ENCODE data around the gene JOSD2. TPM values are rescaled to one million over a fixed set of nuclear protein-coding genes. Genes with fewer than 3 reads are reported as not detected.

JOSD2 gene
- total RNA-seq, 1 donor from 2014 or later: 21.0 TPM

GRCh38 chr19:50556282-50557008 is 45.5 kb upstream of the JOSD2 start:
- peak; percentile 71 for TF ChIP-seq CTCF (IDR thresholded peaks at IDR 0.05)
- peak; percentile 81 for ATAC-seq (ENCODE audit: low read depth)
- no peaks in the 10 kb centered on the region for H3K36me3 Mint-ChIP-seq (ENCODE audit: low read depth)
- no peak overlapping the region for H3K27ac Mint-ChIP-seq
- H3K4me1 Mint-ChIP-seq: peaks cover 11% of the 10 kb centered on the region
- DNase-seq: peak; percentile 61
- H3K27me3 Mint-ChIP-seq: peaks cover 57% of the 10 kb centered on the region
- no peaks in the 10 kb centered on the region for H3K9me3 Mint-ChIP-seq
- peak overlapping the region; percentile 84 for H3K4me3 Mint-ChIP-seq
- intact Hi-C loops (cut with micrococcal nuclease): no loop called here
- POLR2A ChIA-PET: interaction anchor here (1.0 kb wide), 2 partner anchors 138 to 200 kb away, joined by 3 read pairs; no protein-coding TSS in a partner anchor
- CTCF ChIA-PET: interaction anchor here (0.6 to 2.1 kb wide), 8 partner anchors 16 to 228 kb away, joined by 3 to 6 read pairs (median 4); partner anchors contain the start of gene KCNC3

GRCh38 chr19:50555450-50556281 is 44.7 kb upstream of the JOSD2 start:
- DNase-seq: no peak
- peaks cover 56% of the 10 kb centered on the region for H3K27me3 Mint-ChIP-seq
- H3K4me1 Mint-ChIP-seq: peaks cover 11% of the 10 kb centered on the region
- H3K9me3 Mint-ChIP-seq: no peaks in the 10 kb centered on the region
- no peak for TF ChIP-seq CTCF (IDR thresholded peaks at IDR 0.05)
- CTCF ChIA-PET: interaction anchor here (0.6 to 2.1 kb wide), 7 partner anchors 17 to 227 kb away, joined by 3 to 6 read pairs (median 4); partner anchors contain the start of gene KCNC3
- no peaks in the 10 kb centered on the region for H3K36me3 Mint-ChIP-seq (ENCODE audit: low read depth)
- intact Hi-C loops (cut with micrococcal nuclease): no loop called here
- no peak for ATAC-seq (ENCODE audit: low read depth)
- POLR2A ChIA-PET: interaction anchor here (1.0 kb wide), 2 partner anchors 137 to 199 kb away, joined by 3 read pairs; no protein-coding TSS in a partner anchor
- no peak overlapping the region for H3K4me3 Mint-ChIP-seq
- no peak overlapping the region for H3K27ac Mint-ChIP-seq

GRCh38 chr19:50555033-50555432 is 44.0 kb upstream of the JOSD2 start:
- Mint-ChIP-seq H3K9me3 (no peaks in the 10 kb centered on the region), H3K4me3 (peak overlapping the region; percentile 9), H3K27ac (no peak overlapping the region), H3K4me1 (peaks cover 11% of the 10 kb centered on the region), H3K36me3 (ENCODE audit: low read depth) (no peaks in the 10 kb centered on the region), H3K27me3 (peaks cover 59% of the 10 kb centered on the region)
- TF ChIP-seq CTCF (IDR thresholded peaks at IDR 0.05): no peak
- ChIA-PET CTCF (no interaction called here), POLR2A (no interaction called here)
- DNase-seq (no peak), ATAC-seq (ENCODE audit: low read depth) (no peak)
- intact Hi-C loops (cut with micrococcal nuclease): no loop called here

- TF ChIP-seq CTCF (IDR thresholded peaks at IDR 0.05): no peak
- POLR2A ChIA-PET: no interaction called here
- Mint-ChIP-seq H3K27me3 (peaks cover 64% of the 10 kb centered on the region), H3K4me3 (no peak overlapping the region), H3K4me1 (peaks cover 11% of the 10 kb centered on the region), H3K9me3 (no peaks in the 10 kb centered on the region), H3K27ac (no peak overlapping the region), H3K36me3 (ENCODE audit: low read depth) (no peaks in the 10 kb centered on the region)
- no peak for DNase-seq
- CTCF ChIA-PET: no interaction called here
- no peak for ATAC-seq (ENCODE audit: low read depth)
- intact Hi-C loops (cut with micrococcal nuclease): no loop called here
Measured at GRCh38 chr19:50554212-50554611, 43.2 kb upstream of the JOSD2 start.

- ATAC-seq (ENCODE audit: low read depth): no peak
- Mint-ChIP-seq H3K27ac (no peak overlapping the region), H3K4me3 (no peak overlapping the region), H3K9me3 (no peaks in the 10 kb centered on the region), H3K4me1 (peaks cover 11% of the 10 kb centered on the region), H3K27me3 (peaks cover 61% of the 10 kb centered on the region), H3K36me3 (ENCODE audit: low read depth) (no peaks in the 10 kb centered on the region)
- intact Hi-C loops (cut with micrococcal nuclease): no loop called here
- DNase-seq: no peak
- no peak for TF ChIP-seq CTCF (IDR thresholded peaks at IDR 0.05)
- ChIA-PET POLR2A (no interaction called here), CTCF (no interaction called here)
Measured at GRCh38 chr19:50553134-50553703, 42.2 kb upstream of the JOSD2 start.

All from activated B cell treated with CpG ODN at 0.5 μM for 24 hours (primary cell).